HEK293T (cell line): ENCODE measurements around the gene DACH1.

Experiments used
- ARNT ChIP-seq: fragments of 450-650 bp; IDR thresholded peaks from 2 replicates; pipeline ENCODE4 v1.6.1; 2017; ENCODE audit warnings: mild to moderate bottlenecking
- BHLHE40 ChIP-seq: fragments of 450-650 bp; IDR thresholded peaks from 2 replicates; pipeline ENCODE4 v1.6.1; 2016; ENCODE audit warnings: mild to moderate bottlenecking, moderate library complexity, borderline replicate concordance
- FOXK2 ChIP-seq: fragments of 450-650 bp; IDR thresholded peaks from 2 replicates; pipeline ENCODE4 v1.6.1; 2016; ENCODE audit warnings: mild to moderate bottlenecking
- FOXM1 ChIP-seq: fragments of 450-650 bp; IDR thresholded peaks from 2 replicates; pipeline ENCODE4 v1.6.1; 2017; ENCODE audit warnings: mild to moderate bottlenecking, borderline replicate concordance
- L3MBTL2 ChIP-seq: fragments of 450-650 bp; conservative IDR thresholded peaks from 2 replicates; pipeline ENCODE4 v1.6.1; 2016; ENCODE audit warnings: mild to moderate bottlenecking
- LEF1 ChIP-seq: fragments of 450-650 bp; IDR thresholded peaks from 2 replicates; pipeline ENCODE4 v1.6.1; 2017; ENCODE audit warnings: mild to moderate bottlenecking, borderline replicate concordance
- NFRKB ChIP-seq: fragments of 450-650 bp; IDR thresholded peaks from 2 replicates; pipeline ENCODE4 v1.6.1; 2016; ENCODE audit warnings: mild to moderate bottlenecking, moderate library complexity
- SP1 ChIP-seq: fragments of 450-650 bp; IDR thresholded peaks from 2 replicates; pipeline ENCODE4 v1.6.1; 2017
- SUZ12 ChIP-seq: fragments of 450-650 bp; IDR thresholded peaks from 2 replicates; pipeline ENCODE4 v1.6.1; 2016; ENCODE audit warnings: mild to moderate bottlenecking
- TARDBP ChIP-seq: fragments of 450-650 bp; IDR thresholded peaks from 2 replicates; pipeline ENCODE4 v1.6.1; 2016
- ZNF384 ChIP-seq: fragments of 450-650 bp; IDR thresholded peaks from 2 replicates; pipeline ENCODE4 v1.6.1; 2016
- TF ChIP-seq, protein P1 (sequence below): fragments of 450-650 bp; IDR thresholded peaks from 2 replicates; pipeline ENCODE4 v1.6.1; 2016

DNA sequence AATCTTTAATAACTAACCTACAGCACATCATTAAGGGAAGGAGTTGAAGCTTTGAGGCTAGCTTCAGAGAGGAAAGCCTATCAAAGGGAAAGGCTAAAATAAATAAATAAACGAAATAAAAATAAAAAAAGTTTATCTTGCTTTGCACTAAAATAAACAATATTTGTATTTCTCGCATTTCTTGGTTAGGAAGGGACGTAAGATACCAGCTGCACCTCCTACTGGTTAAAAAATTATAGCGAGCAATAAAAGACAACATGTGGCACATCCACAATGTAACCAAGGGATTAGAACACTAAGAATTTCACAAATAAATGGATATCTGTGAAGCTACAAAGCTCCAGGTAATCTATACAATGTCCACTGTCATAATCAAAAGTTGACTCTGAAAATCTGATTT is 194.5 kb downstream of the DACH1 start:
- TF ChIP-seq TARDBP: no peak
- TF ChIP-seq ZNF384: no peak
- TF ChIP-seq, protein P1, sequence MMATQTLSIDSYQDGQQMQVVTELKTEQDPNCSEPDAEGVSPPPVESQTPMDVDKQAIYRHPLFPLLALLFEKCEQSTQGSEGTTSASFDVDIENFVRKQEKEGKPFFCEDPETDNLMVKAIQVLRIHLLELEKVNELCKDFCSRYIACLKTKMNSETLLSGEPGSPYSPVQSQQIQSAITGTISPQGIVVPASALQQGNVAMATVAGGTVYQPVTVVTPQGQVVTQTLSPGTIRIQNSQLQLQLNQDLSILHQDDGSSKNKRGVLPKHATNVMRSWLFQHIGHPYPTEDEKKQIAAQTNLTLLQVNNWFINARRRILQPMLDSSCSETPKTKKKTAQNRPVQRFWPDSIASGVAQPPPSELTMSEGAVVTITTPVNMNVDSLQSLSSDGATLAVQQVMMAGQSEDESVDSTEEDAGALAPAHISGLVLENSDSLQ: no peak
- TF ChIP-seq FOXM1: no peak
- no peak for TF ChIP-seq NFRKB
- TF ChIP-seq SUZ12: no peak
- TF ChIP-seq SP1: no peak
- no peak for TF ChIP-seq LEF1
- TF ChIP-seq BHLHE40: no peak
- no peak for TF ChIP-seq L3MBTL2
- no peak for TF ChIP-seq ARNT
- TF ChIP-seq FOXK2: no peak
